ENCODE measurements around the gene VWA1.

DNA sequence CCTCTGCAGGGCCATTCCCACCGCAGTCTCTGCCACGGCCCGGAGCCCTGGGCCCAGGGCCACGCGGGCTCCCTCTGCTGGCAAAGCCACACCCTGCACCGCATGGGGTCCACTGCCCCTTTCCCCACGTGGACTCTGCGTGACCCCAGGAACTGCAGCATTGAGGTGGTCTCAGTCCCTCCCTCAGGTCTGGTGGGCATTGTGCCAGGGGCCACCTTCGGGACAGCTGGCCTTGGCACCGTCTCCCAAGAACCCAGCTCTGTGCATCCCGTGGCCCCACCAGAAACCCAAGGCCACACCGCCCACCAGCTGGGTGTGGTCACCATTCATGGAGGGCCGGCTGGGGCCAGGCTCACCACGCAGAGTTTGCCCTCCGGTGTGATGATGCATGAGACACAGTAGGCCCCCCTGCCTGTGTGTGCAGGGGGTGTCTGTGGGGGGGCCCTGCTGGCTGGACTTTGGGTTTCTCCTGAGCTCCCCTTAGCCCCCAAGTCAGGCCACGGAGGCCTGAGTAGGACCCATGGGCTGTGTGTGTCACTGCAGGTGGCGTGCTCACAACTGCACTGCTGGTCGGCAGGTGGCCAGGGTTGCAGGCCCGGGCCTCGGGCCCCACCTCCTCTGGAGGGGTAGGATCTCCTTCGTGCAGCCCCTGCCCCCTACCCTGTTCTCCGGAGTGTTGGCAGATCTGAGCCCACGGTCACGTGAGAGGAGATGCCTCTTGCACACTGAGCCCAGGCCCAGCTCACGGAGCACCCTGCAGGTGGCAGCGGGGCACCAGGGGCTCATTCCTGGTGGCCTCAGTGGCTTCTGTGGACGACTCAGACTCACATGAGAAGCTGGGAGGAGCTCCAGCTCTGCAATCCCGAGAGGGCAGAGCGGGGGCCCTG, 5.8 kb downstream of the VWA1 start:
- TF ChIP-seq, protein P1, sequence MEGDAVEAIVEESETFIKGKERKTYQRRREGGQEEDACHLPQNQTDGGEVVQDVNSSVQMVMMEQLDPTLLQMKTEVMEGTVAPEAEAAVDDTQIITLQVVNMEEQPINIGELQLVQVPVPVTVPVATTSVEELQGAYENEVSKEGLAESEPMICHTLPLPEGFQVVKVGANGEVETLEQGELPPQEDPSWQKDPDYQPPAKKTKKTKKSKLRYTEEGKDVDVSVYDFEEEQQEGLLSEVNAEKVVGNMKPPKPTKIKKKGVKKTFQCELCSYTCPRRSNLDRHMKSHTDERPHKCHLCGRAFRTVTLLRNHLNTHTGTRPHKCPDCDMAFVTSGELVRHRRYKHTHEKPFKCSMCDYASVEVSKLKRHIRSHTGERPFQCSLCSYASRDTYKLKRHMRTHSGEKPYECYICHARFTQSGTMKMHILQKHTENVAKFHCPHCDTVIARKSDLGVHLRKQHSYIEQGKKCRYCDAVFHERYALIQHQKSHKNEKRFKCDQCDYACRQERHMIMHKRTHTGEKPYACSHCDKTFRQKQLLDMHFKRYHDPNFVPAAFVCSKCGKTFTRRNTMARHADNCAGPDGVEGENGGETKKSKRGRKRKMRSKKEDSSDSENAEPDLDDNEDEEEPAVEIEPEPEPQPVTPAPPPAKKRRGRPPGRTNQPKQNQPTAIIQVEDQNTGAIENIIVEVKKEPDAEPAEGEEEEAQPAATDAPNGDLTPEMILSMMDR (IDR thresholded peaks at IDR 0.05), result peak; percentile 90 to 98 (median 93)
- TF ChIP-seq POLR2AphosphoS5 (IDR thresholded peaks at IDR 0.05), result peak in 2 of 3 donors; percentile 17 to 31
- TF ChIP-seq EP300 (IDR thresholded peaks at IDR 0.05; ENCODE audit: low read depth), result no peak
- no peak for TF ChIP-seq POLR2A (IDR thresholded peaks at IDR 0.05)
